OCI-LY7 (cell line): ENCODE data around the gene CFAP57. TPM values are rescaled to one million over a fixed set of nuclear protein-coding genes. Genes with fewer than 3 reads are reported as not detected.
"Not testable (repeated sequence)": the region's sequence is repeated elsewhere in the genome, so short reads cannot be mapped to it uniquely, and the experiment has no call there.

Experiments
- BruUV-seq: library from RNA; stranded (reverse); fragments of 400-500 nt; replicated peaks from 2 replicates; lab custom pipeline; 2021; lab: Mats Ljungman, UMichigan
- CTCF ChIA-PET: fragments of 300-600 bp; sonication (Branson Sonifier 250); formaldehyde crosslinking; loops from one replicate; lab custom pipeline; 2022; ENCODE audit warnings: antibody characterized with exemption; ENCODE audit not compliant: unreplicated experiment; lab: Charles Lee
- POLR2A ChIA-PET: fragments of 300-600 bp; sonication (Branson Sonifier 250); formaldehyde crosslinking; loops from one replicate; lab custom pipeline; 2022; ENCODE audit warnings: antibody characterized with exemption; lab: Charles Lee
- DNase-seq: peaks from one replicate; pipeline ENCODE4 v3.0.0-alpha.2; 2015; ENCODE audit warnings: low spot score
- H2AFZ ChIP-seq: fragments of 200-600 bp; sonication (generic), shearing (Covaris generic); 2 replicates; pipeline ENCODE4 v1.6.1; 2014; ENCODE audit warnings: mild to moderate bottlenecking, antibody characterized with exemption, low read length, moderate library complexity
- H3K27ac ChIP-seq: fragments of 200-600 bp; sonication (generic); 2 replicates; pipeline ENCODE4 v1.5.1; 2014; ENCODE audit warnings: mixed run types, low read depth, mild to moderate bottlenecking, moderate library complexity, low read length, inconsistent platforms; ENCODE audit not compliant: poor library complexity, severe bottlenecking
- H3K36me3 ChIP-seq: fragments of 200-600 bp; sonication (generic); 2 replicates; pipeline ENCODE4 v1.6.1; 2014; ENCODE audit warnings: mild to moderate bottlenecking, antibody characterized with exemption, low read length, moderate library complexity, mixed read lengths; ENCODE audit not compliant: insufficient read depth
- H3K4me1 ChIP-seq: fragments of 200-600 bp; sonication (generic); 2 replicates; pipeline ENCODE4 v1.5.1; 2014; ENCODE audit warnings: mild to moderate bottlenecking, low read length; ENCODE audit not compliant: insufficient read depth, poor library complexity, severe bottlenecking
- H3K4me2 ChIP-seq: fragments of 200-600 bp; sonication (generic); 2 replicates; pipeline ENCODE4 v1.6.1; 2014; ENCODE audit warnings: mild to moderate bottlenecking, low read length
- H3K4me3 ChIP-seq: fragments of 200-600 bp; sonication (generic); 2 replicates; pipeline ENCODE4 v1.5.1; 2014; ENCODE audit warnings: mild to moderate bottlenecking, low read depth, low read length; ENCODE audit not compliant: poor library complexity, severe bottlenecking
- H3K79me2 ChIP-seq: fragments of 200-600 bp; sonication (generic); 2 replicates; pipeline ENCODE4 v1.6.1; 2016; ENCODE audit warnings: low read depth, mild to moderate bottlenecking, low read length, moderate library complexity, mixed read lengths; ENCODE audit not compliant: insufficient read depth
- H3K9me2 ChIP-seq: fragments of 200-600 bp; sonication (generic); 2 replicates; pipeline ENCODE4 v1.6.1; 2016; ENCODE audit warnings: mild to moderate bottlenecking, low read length, mixed read lengths; ENCODE audit not compliant: insufficient read depth
- H3K9me3 ChIP-seq: fragments of 200-600 bp; sonication (generic); 2 replicates; pipeline ENCODE4 v1.6.1; 2014; ENCODE audit warnings: mild to moderate bottlenecking, mixed run types, low read length, mixed read lengths
- H4K20me1 ChIP-seq: fragments of 200-600 bp; sonication (generic); 2 replicates; pipeline ENCODE4 v1.6.1; 2014; ENCODE audit warnings: mild to moderate bottlenecking, antibody characterized with exemption, low read length, moderate library complexity, mixed read lengths; ENCODE audit not compliant: insufficient read depth
- CTCF ChIP-seq: fragments of 200-600 bp; sonication (generic); conservative IDR thresholded peaks from 2 replicates; pipeline ENCODE4 v1.5.1; 2014; ENCODE audit warnings: mild to moderate bottlenecking, antibody characterized with exemption, low read length, moderate library complexity, mixed read lengths
- EZH2phosphoT487 ChIP-seq: fragments of 200-600 bp; sonication (generic); IDR thresholded peaks from 2 replicates; pipeline ENCODE4 v1.6.1; 2018; ENCODE audit warnings: low read depth, borderline replicate concordance, mild to moderate bottlenecking, mixed run types, antibody characterized with exemption, low read length, moderate library complexity, mixed read lengths
- intact Hi-C: fragments of 100-400 bp; cut with micrococcal nuclease; formaldehyde crosslinking; loops from one replicate; pipeline ENCODE4 v1.10.0; 2022; ENCODE audit not compliant: unreplicated experiment
- total RNA-seq, 2 experiments: library from RNA; depleted of rRNA in 1 of 2; stranded (reverse); fragments of >200 nt in 1 of 2; shearing (Covaris generic) in 1 of 2; gene quantifications; 2 replicates each; pipeline ENCODE4 v1.2.3, GENCODE V29; 2014 to 2022

CFAP57 gene
- total RNA-seq, 2 experiments from 2014 or later, result 0.17 TPM; not detected in 1

DNA sequence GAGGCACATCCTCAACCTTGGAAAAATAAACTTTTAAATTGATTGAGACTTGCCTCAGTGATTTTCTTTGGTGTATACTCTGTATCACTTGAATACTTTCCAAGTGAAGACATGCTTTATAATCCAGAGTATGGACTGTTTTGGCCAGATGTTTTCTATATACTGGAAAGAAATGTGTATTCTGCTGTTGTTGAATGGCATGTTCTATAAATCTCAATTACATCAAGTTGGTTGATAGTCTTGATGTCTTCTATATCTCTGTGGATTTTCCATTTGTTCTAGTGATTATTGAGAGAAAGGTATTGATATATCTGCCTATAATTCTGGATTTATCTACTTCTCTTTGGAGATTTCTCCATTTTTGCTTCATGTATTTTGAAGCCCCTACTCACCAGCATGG, 37.5 kb upstream of the CFAP57 start:
- BruUV-seq, result no TSS peak
- Histone ChIP-seq H3K4me3 (no peak overlapping the region), H3K9me2 (no peaks in the 10 kb centered on the region), H4K20me1 (no peaks in the 10 kb centered on the region), H3K27ac (no peak overlapping the region), H3K9me3 (no peaks in the 10 kb centered on the region), H2AFZ (no peak overlapping the region), H3K36me3 (no peaks in the 10 kb centered on the region), H3K4me1 (no peaks in the 10 kb centered on the region), H3K79me2 (no peaks in the 10 kb centered on the region), H3K4me2 (no peak overlapping the region)
- TF ChIP-seq EZH2phosphoT487 (no peak), CTCF (no peak)
- DNase-seq, result no peak
- ChIA-PET POLR2A (no interaction called here), CTCF (no interaction called here)
- intact Hi-C loops, result no loop called here

GRCh38 chr1:43135857-43136781, 36.0 kb upstream of the CFAP57 start:
- H3K27ac ChIP-seq, result no peak overlapping the region
- TF ChIP-seq EZH2phosphoT487 (no peak), CTCF (no peak)
- DNase-seq, result no peak
- H2AFZ ChIP-seq, result no peak overlapping the region
- no peaks in the 10 kb centered on the region for H3K9me3 ChIP-seq
- no TSS peak for BruUV-seq
- no peaks in the 10 kb centered on the region for H3K4me1 ChIP-seq
- POLR2A ChIA-PET, result no interaction called here
- intact Hi-C loops, result no loop called here
- no peaks in the 10 kb centered on the region for H3K79me2 ChIP-seq
- no peak overlapping the region for H3K4me2 ChIP-seq
- CTCF ChIA-PET, result no interaction called here
- H3K36me3 ChIP-seq, result no peaks in the 10 kb centered on the region
- no peaks in the 10 kb centered on the region for H4K20me1 ChIP-seq
- H3K4me3 ChIP-seq, result no peak overlapping the region
- no peaks in the 10 kb centered on the region for H3K9me2 ChIP-seq

DNA sequence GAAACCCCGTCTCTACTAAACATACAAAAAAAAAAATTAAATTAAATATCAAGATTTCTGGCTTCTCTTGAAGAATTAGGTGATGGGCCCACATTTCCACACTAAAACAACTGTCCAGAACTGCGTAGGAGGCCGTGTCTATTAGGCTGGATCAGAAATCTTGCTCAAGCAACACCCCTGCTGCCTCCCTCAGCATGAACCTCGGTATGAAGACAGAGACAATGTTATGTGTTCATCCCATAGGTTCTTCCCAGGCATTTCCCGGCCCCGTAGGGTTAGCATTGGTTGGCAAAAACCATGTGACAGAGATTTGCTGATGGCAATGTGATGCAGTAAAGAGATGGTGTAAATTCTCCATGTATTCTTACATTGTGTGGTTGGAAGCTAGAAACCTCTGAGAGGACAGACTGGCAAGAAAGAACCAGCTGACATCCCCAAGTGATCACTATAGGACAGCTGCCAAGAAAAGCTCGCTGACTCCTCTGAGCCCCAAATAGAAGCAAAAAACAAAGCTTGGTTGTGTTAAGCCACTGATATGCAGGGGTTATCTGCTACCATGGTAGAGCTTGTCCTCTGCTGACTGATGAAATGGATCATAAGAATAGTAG, 34.6 kb upstream of the CFAP57 start:
- Histone ChIP-seq H3K9me2 (no peaks in the 10 kb centered on the region), H3K4me2 (no peak overlapping the region), H3K4me3 (no peak overlapping the region), H2AFZ (no peak overlapping the region), H3K4me1 (no peaks in the 10 kb centered on the region), H3K36me3 (no peaks in the 10 kb centered on the region), H4K20me1 (no peaks in the 10 kb centered on the region), H3K9me3 (no peaks in the 10 kb centered on the region), H3K27ac (no peak overlapping the region), H3K79me2 (no peaks in the 10 kb centered on the region)
- ChIA-PET POLR2A (no interaction called here), CTCF (no interaction called here)
- TF ChIP-seq CTCF (no peak), EZH2phosphoT487 (no peak)
- intact Hi-C loops, result no loop called here
- no peak for DNase-seq
- BruUV-seq, result no TSS peak

- H3K4me2 ChIP-seq, DNase-seq, H3K4me1 ChIP-seq, H4K20me1 ChIP-seq, CTCF ChIA-PET, H3K9me2 ChIP-seq, H3K4me3 ChIP-seq, H3K9me3 ChIP-seq, H3K27ac ChIP-seq, intact Hi-C loops, BruUV-seq, POLR2A ChIA-PET, H3K36me3 ChIP-seq, H2AFZ ChIP-seq, H3K79me2 ChIP-seq: not testable (repeated sequence)
Observed at GRCh38 chr1:43139295-43139694, 32.8 kb upstream of the CFAP57 start.
